ENCODE measurements around the gene EXOSC5. TPM values are rescaled to one million over a fixed set of nuclear protein-coding genes. Genes with fewer than 3 reads are reported as not detected.

The EXOSC5 gene
- total and polyA plus RNA-seq, 10 of the 15 experiments (the other 5 are each of a cell fraction or from before 2014, with no cell fraction given), result 15.8 to 123 (median 52.7) TPM

DNA sequence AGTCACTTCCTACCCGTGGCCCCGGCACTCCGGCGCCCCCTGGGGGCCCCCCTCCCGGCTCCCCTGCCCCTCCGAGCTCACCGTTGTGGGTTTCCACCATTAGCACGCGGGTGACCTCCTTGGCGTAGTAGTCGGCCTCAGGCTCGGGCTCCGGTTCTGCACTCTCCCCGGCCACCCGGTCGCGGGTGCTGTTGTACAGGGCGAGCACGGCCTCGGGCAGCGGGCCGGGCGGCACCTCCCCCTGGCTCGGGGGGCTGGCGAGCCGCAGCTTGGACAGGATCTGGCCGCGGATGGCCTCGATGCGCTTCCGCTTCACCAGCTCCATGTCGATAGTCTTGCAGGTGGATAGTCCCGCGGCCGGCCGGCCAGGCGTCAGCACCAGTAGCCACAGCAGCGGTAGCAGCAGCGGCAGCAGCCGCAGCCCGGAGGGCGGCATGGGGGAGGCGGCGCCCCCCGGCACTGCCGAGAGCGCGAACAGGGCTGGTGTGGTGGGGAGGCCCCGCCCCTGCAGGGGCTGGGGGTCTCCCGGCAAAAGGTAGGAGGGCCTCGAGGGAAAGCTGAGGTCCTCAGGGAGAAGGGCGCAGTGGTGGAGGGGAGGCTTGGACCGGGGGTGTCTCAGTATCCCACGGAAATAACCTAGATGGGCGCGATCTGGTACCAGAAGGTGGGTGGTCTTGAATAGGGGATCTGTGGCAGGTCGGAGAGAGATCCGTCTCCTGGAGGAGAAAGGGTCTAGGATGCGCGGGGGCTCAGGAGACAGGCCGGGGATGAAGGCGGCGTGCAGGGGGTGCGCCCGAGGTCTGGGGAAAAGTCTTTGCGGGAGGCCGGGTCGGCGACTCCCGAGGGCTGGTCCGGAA lies 44.3 kb downstream of the EXOSC5 start (continued):
- TF ChIP-seq, protein P1, sequence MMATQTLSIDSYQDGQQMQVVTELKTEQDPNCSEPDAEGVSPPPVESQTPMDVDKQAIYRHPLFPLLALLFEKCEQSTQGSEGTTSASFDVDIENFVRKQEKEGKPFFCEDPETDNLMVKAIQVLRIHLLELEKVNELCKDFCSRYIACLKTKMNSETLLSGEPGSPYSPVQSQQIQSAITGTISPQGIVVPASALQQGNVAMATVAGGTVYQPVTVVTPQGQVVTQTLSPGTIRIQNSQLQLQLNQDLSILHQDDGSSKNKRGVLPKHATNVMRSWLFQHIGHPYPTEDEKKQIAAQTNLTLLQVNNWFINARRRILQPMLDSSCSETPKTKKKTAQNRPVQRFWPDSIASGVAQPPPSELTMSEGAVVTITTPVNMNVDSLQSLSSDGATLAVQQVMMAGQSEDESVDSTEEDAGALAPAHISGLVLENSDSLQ (IDR thresholded peaks at IDR 0.05), result no peak
- TF ChIP-seq RBBP5 (conservative IDR thresholded peaks at IDR 0.05) (no peak), YBX1 (IDR thresholded peaks at IDR 0.05) (no peak), NR2C2 (IDR thresholded peaks at IDR 0.05; ENCODE audit: borderline replicate concordance, control insufficient read depth, insufficient read length, low read depth) (no peak), LARP7 (IDR thresholded peaks at IDR 0.05) (peak; percentile 94; the same call in 1 of the 2 replicates), BACH1 (IDR thresholded peaks at IDR 0.05; ENCODE audit: borderline replicate concordance) (no peak), TCF3 (IDR thresholded peaks at IDR 0.05; ENCODE audit: borderline replicate concordance, insufficient read depth, low read depth, low read length) (no peak), CREM (IDR thresholded peaks at IDR 0.05; ENCODE audit: low read depth) (no peak; the same call in 1 of the 2 replicates), RELA (IDR thresholded peaks at IDR 0.05; ENCODE audit: borderline replicate concordance, partially characterized antibody) (peak; percentile 36), NFYB (IDR thresholded peaks at IDR 0.05; ENCODE audit: insufficient read depth, low read depth, low read length) (no peak), CHD1 (IDR thresholded peaks at IDR 0.05; ENCODE audit: low read depth, low read length) (no peak; the same call in 1 of the 2 replicates), BMI1 (IDR thresholded peaks at IDR 0.05; ENCODE audit: borderline replicate concordance) (no peak), YY1 (IDR thresholded peaks at IDR 0.05; ENCODE audit: low read depth, low read length) (peak; percentile 90), SMAD1 (IDR thresholded peaks at IDR 0.05; ENCODE audit: low read depth, partially characterized antibody) (no peak), NBN (IDR thresholded peaks at IDR 0.05) (peak; percentile 41; the same call in 1 of the 2 replicates), SIN3A (IDR thresholded peaks at IDR 0.05; ENCODE audit: low read depth, low read length) (no peak), IRF4 (IDR thresholded peaks at IDR 0.05; ENCODE audit: low read depth, low read length) (no peak), RCOR1 (conservative IDR thresholded peaks at IDR 0.05; ENCODE audit: low read depth, low read length) (0 out of 2 replicates have a peak, but pooled peaks have one; percentile 20)
- TF ChIP-seq, protein P2, sequence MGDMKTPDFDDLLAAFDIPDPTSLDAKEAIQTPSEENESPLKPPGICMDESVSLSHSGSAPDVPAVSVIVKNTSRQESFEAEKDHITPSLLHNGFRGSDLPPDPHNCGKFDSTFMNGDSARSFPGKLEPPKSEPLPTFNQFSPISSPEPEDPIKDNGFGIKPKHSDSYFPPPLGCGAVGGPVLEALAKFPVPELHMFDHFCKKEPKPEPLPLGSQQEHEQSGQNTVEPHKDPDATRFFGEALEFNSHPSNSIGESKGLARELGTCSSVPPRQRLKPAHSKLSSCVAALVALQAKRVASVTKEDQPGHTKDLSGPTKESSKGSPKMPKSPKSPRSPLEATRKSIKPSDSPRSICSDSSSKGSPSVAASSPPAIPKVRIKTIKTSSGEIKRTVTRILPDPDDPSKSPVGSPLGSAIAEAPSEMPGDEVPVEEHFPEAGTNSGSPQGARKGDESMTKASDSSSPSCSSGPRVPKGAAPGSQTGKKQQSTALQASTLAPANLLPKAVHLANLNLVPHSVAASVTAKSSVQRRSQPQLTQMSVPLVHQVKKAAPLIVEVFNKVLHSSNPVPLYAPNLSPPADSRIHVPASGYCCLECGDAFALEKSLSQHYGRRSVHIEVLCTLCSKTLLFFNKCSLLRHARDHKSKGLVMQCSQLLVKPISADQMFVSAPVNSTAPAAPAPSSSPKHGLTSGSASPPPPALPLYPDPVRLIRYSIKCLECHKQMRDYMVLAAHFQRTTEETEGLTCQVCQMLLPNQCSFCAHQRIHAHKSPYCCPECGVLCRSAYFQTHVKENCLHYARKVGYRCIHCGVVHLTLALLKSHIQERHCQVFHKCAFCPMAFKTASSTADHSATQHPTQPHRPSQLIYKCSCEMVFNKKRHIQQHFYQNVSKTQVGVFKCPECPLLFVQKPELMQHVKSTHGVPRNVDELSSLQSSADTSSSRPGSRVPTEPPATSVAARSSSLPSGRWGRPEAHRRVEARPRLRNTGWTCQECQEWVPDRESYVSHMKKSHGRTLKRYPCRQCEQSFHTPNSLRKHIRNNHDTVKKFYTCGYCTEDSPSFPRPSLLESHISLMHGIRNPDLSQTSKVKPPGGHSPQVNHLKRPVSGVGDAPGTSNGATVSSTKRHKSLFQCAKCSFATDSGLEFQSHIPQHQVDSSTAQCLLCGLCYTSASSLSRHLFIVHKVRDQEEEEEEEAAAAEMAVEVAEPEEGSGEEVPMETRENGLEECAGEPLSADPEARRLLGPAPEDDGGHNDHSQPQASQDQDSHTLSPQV (IDR thresholded peaks at IDR 0.05), result no peak

Measured in GM12878 (cell line).